UCSD-AML1 (cell line): ENCODE data around the gene GSTM2.

Experiments
- DNase-seq: peaks from one replicate; lab custom pipeline; 2025; ENCODE audit not compliant: unreplicated experiment; lab: John Stamatoyannopoulos, UW

The GSTM2 gene

GRCh38 chr1:109667452-109668122 lies at the start of gene GSTM2:
Gene GSTM2, plus strand, starts transcription at chr1:109668057. Its CDS starts 59 bp downstream, at chr1:109668116.
- no peak for DNase-seq

GRCh38 chr1:109618661-109619575 lies 48.9 kb upstream of the GSTM2 start:
- no peak for DNase-seq

- peak; percentile 81 for DNase-seq
Observed at GRCh38 chr1:109619576-109620400, 48.1 kb upstream of the GSTM2 start, which contains the start of the genes AMPD2 and GNAT2. Gene AMPD2, plus strand, starts transcription at chr1:109619837. Its CDS starts 1,339 bp downstream, at chr1:109621176. Gene GNAT2, minus strand, starts transcription at chr1:109619616. Its CDS starts 6,746 bp downstream, at chr1:109612870.

GRCh38 chr1:109620401-109620791 lies 47.5 kb upstream of the GSTM2 start:
- no peak for DNase-seq

DNA sequence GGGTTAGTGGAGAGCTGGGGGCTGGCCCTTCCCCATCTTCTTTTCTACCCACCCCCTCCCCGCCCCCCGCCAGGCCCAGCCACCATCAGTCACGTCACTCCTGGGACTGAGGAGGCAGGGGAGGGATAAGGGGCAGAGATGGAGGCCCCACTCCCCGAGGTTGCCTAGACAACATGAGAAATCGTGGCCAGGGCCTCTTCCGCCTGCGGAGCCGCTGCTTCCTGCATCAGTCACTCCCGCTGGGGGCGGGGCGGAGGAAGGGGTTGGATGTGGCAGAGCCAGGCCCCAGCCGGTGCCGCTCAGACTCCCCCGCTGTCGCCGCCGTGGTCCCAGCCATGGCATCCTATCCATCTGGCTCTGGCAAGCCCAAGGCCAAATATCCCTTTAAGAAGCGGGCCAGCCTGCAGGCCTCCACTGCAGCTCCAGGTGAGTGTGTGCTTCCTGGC lies 47.0 kb upstream of the GSTM2 start:
- peak; percentile 95 for DNase-seq

- no peak for DNase-seq
Observed at GRCh38 chr1:109621379-109622136, 46.3 kb upstream of the GSTM2 start.

DNA sequence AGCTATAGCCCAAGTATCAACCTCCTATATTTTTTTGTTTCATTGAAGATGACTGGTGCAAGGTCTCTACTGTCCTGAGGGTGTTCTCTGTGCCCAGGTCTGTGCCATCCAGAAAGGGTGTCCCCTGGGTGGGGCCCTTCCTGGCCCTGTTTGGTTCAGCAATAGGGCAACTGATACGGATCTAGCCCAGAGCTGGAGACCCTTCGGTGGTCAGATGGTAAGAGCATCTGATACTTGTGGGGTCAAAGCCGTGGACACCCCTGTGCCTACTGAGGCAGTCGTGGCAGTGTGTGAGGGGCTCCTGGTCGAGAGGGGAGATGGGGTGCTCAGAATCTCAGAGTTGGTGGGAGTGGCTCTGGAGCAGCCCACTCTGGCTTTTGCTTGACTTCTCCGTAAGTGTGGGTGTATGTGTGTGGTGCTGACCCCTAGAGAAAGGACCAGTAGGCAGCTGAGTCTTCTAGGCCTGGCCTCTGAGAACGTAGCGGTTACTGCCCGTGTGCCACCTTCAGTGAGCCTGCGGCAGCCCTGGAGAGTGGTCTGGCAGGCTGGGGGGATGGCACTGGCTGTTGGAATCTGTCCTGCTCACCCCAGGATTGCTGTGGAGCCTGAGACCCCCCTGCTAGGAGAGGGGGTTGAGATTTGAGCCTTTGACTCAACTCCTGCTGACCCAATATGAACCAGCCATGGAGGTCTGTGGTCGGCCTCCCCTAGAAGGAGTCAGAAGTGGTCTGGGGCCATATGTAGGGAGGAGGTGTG lies 45.5 kb upstream of the GSTM2 start:
- DNase-seq: no peak

DNA sequence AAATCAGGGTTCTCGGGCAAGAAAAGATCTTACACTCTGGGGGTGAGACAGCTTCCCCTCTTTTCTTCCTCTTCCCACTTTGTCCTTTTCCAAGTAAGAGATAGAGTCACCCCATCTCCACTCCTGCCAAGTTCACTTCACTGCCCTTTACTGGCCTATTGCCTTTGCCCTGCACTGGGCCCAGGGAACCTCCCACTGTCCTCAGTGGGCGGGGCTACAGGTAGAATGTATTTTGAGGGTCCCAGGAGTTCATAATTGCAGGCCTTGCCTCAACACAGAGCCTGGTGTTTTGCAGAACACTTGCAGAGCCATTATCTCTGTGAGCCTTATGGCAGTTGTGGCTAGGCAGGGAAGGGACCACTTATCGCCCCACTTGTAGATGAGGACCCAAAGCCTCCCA lies 45.0 kb upstream of the GSTM2 start:
- DNase-seq: no peak

DNA sequence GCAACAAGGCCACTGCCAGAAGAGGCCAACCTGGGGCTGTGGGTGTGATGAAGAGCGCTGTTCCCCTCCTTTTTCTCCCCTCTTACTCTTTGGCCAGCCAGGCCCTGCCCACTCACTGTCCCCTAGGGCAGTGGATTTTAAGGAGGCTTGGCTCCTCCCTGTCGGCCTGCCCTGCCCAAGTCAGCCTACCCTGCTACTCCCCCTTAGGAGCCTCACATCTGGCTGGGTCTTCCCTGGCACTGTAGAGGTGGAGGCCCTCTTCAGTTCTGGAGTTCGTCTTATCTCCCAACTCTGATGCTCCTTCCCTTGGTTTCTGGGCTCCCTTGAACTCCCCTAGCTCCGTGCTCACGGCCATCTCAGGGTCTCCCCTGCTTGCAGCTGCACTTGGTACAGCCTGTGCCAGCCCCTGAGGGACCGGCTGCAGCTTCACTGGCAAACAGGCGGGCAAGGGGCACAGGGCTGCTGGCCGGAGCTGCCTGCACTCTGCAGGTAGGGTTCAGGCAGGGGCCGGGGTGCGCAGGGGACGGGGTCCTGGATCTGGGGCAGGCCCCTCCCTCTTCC lies 44.2 kb upstream of the GSTM2 start:
- no peak for DNase-seq

DNA sequence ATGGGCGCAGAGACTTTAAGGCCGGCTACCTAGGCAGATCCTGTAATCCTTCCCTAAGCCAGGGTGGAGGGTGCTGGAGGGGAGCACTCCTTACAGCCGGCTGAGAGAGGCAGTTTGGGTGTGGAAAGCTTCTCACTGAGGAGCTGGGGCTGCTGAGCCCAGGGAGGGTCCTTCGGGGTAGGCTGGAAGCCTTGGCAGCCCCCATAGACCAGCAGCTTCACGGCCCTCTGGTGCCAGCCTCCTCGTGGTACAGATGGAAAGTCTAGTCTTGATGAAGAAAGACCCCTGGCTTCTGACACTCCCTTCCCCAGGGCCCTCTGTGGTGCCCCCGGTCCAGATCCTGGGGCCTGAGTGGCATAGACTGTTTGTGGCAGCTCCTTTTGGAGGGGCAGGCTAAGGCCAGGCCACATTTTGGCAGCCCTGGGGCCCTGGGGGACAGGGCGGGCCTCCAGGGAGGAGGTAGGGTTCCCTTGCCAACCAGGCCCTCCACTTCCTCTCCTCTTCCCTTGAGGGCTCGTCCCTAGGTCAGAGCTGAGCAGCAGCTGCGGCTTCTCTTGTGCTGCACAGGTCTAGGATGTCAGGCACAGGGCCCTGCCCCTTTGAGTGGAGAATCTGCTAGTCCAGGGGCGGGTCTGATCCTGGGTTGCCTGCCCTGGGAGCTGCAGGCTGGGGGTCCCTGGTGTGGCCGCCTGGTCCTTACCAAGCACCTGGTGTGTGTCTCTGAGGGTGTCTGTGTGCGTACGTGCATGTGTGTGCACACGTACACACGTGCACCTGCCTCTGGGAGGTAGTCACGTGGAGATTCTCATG lies 43.5 kb upstream of the GSTM2 start:
- peak; percentile 36 for DNase-seq

- DNase-seq: no peak
Observed at GRCh38 chr1:109625176-109625575, 42.7 kb upstream of the GSTM2 start.

GRCh38 chr1:109625601-109626560 lies 42.0 kb upstream of the GSTM2 start:
- no peak for DNase-seq

- no peak for DNase-seq
Observed at GRCh38 chr1:109626682-109627408, 41.0 kb upstream of the GSTM2 start.

- no peak for DNase-seq
Observed at GRCh38 chr1:109627692-109628399, 40.0 kb upstream of the GSTM2 start.

GRCh38 chr1:109628540-109629321 lies 39.1 kb upstream of the GSTM2 start:
- DNase-seq: no peak
